ENCODE results near the gene CNIH1.

DNA sequence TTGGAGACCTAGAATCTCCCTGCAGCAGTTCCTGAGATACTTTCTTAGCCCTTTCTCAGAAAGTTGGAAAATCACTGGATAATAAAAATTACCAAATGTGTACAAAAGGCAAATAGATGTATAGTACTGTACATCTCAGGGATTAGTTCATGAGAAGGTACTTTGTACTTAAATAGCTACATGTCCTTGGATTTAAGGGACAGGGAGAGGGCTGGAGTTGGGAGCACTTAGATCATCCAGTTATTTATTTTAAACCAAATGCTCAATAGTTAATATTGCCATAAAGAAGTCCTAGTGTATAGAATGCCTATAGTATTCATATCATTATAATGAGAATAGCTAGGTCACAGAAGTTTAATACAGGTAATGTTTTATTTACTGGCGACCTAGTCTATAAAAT lies 31.0 kb downstream of the CNIH1 start:
- TF ChIP-seq EZH2 (IDR thresholded peaks at IDR 0.05; ENCODE audit: low read depth): no peak
- no peak for TF ChIP-seq CTCF (conservative IDR thresholded peaks at IDR 0.05)
